Sigmoid colon (tissue), 7 donors: ENCODE data around the gene ADAM33. TPM values are rescaled to one million over a fixed set of nuclear protein-coding genes. Genes with fewer than 3 reads are reported as not detected.

Experiments
- DNase-seq: peaks from one replicate; pipeline ENCODE4 v3.0.0-alpha.2; 2019
- H3K27ac ChIP-seq, 4 donors: fragments of 200-600 bp; sonication (generic); one replicate each; pipeline ENCODE4 v1.5.1; 2016 to 2019; ENCODE audit warnings: mild to moderate bottlenecking in 1 of 4
- H3K27me3 ChIP-seq, 3 donors: fragments of 200-600 bp; sonication (generic); one replicate each; pipeline ENCODE4 v1.5.1; 2019; ENCODE audit warnings: mild to moderate bottlenecking in 1 of 3
- H3K36me3 ChIP-seq, 4 donors: fragments of 200-600 bp; sonication (generic); one replicate each; pipeline ENCODE4 v1.5.1; 2016 to 2019
- H3K4me1 ChIP-seq, 4 donors: fragments of 200-600 bp; sonication (generic); one replicate each; pipeline ENCODE4 v1.5.1; 2017 to 2019
- H3K4me3 ChIP-seq, 4 donors: fragments of 200-600 bp; sonication (generic); one replicate each; pipeline ENCODE4 v1.5.1; 2017 to 2019; ENCODE audit warnings: mild to moderate bottlenecking in 2 of 4, moderate library complexity in 1 of 4
- H3K9me3 ChIP-seq, 4 donors: fragments of 200-600 bp in 3 of 4; sonication (generic) in 3 of 4; one replicate each; pipeline versions ENCODE4 v1.5.1 to v1.6.1; 2013 to 2019
- CTCF ChIP-seq, 4 experiments: fragments of 450-650 bp in 3 of 4; fragments of 200-600 bp in 1 of 4; IDR thresholded peaks; one replicate each; pipeline ENCODE4 v1.5.1; 2016 to 2019; ENCODE audit warnings: antibody characterized with exemption in 4 of 4, mild to moderate bottlenecking in 3 of 4, moderate library complexity in 2 of 4
- EP300 ChIP-seq, 4 donors: sonication (generic); formaldehyde crosslinking; IDR thresholded peaks; one replicate each; pipeline ENCODE4 v1.6.1; 2017; ENCODE audit warnings: antibody characterized with exemption in 4 of 4
- POLR2A ChIP-seq, 2 donors: fragments of 450-650 bp; IDR thresholded peaks; one replicate each; pipeline ENCODE4 v1.6.1; 2016; ENCODE audit warnings: antibody characterized with exemption in 2 of 2, mild to moderate bottlenecking in 2 of 2, moderate library complexity in 2 of 2
- POLR2AphosphoS5 ChIP-seq, 4 donors: sonication (generic); formaldehyde crosslinking; IDR thresholded peaks; one replicate each; pipeline ENCODE4 v1.6.1; 2017; ENCODE audit warnings: antibody characterized with exemption in 4 of 4
- WGBS, 2 donors: extraction: QIAGEN DNeasy Blood & Tissue Kit; methylation state at CpG; one replicate each; pipeline ENCODE4 v1.1.7; 2013; 5-methylcytosine and 5-hydroxymethylcytosine counted together
- intact Hi-C: fragments of 100-400 bp; cut with DNase I; formaldehyde crosslinking; loops from one replicate; pipeline ENCODE4 v1.15.1; 2023
- polyA plus RNA-seq, 3 donors: library from polyadenylated mRNA; stranded (reverse); fragments of 200-250 nt; gene quantifications; one replicate each; pipeline ENCODE4 v1.2.3, GENCODE V29; 2013
- total RNA-seq, 4 donors: library from RNA; depleted of rRNA; stranded (reverse); fragments of >200 nt; gene quantifications; one replicate each; pipeline ENCODE4 v1.1.0, GENCODE V29; 2016
- donor health status: healthy with polysubstance abuse.
- donor health status: Bipolar disorder and iron deficiency.
- donor health status: healthy.

ADAM33 gene
- total and polyA plus RNA-seq, 7 donors = 0.69 to 484 (median 49.9) TPM

- intact Hi-C loops = no loop called here
- Histone ChIP-seq H3K27ac (no peak overlapping the region), H3K4me1 (no peaks in the 10 kb centered on the region), H3K27me3 (no peaks in the 10 kb centered on the region), H3K9me3 (no peaks in the 10 kb centered on the region), H3K4me3 (no peak overlapping the region), H3K36me3 (peaks cover 0 to 23% (median 2%) of the 10 kb centered on the region in 4 donors)
- no peak for DNase-seq
- 88 to 98% methylated on average over 8 of the region's 8 CpGs for WGBS, 2 donors
- no peak for TF ChIP-seq POLR2A (IDR thresholded peaks at IDR 0.05)
- no peak for TF ChIP-seq CTCF (IDR thresholded peaks at IDR 0.05)
- TF ChIP-seq POLR2AphosphoS5 (IDR thresholded peaks at IDR 0.05) = no peak
- TF ChIP-seq EP300 (IDR thresholded peaks at IDR 0.05) = no peak
These were observed 60.7 kb downstream of the ADAM33 start for GRCh38 chr20:3621111-3621510.

Other genes with a start within 250 kb of the ADAM33 start
- gene ATRN, start 211.0 kb downstream of the ADAM33 start, total RNA-seq = 10 to 100 TPM; 11.4 to 16.1 (median 13.4) TPM
- 1 to 10 TPM; 1.2 to 6.7 (median 1.4) TPM for gene ATRN, start 211.0 kb downstream of the ADAM33 start, polyA plus RNA-seq
- not detected for gene GFRA4, start 18.6 kb downstream of the ADAM33 start, total RNA-seq
- not detected for gene GFRA4, start 18.6 kb downstream of the ADAM33 start, polyA plus RNA-seq
- 10 to 100 TPM in 3 of 4 donors, 1 to 10 TPM in 1; 9.9 to 17.1 (median 10.2) TPM for gene SIGLEC1, start 30.6 kb upstream of the ADAM33 start, total RNA-seq
- 1 to 10 TPM; 2.4 to 6.9 (median 5.3) TPM for gene SIGLEC1, start 30.6 kb upstream of the ADAM33 start, polyA plus RNA-seq
- 10 to 100 TPM in 1 of 4 donors, 1 to 10 TPM in 3; 2.2 to 10.5 (median 7.8) TPM for gene HSPA12B, start 50.7 kb upstream of the ADAM33 start, total RNA-seq
- 1 to 10 TPM in 2 of 3 donors, under 1 TPM in 1; 0.69 to 7.8 (median 2.9) TPM for gene HSPA12B, start 50.7 kb upstream of the ADAM33 start, polyA plus RNA-seq
- gene ADISSP, start 85.7 kb upstream of the ADAM33 start, total RNA-seq = 100 to 1,000 TPM in 1 of 4 donors, 10 to 100 TPM in 3; 53.2 to 116 (median 69.6) TPM
- 10 to 100 TPM; 15.7 to 38.1 (median 18.0) TPM for gene ADISSP, start 85.7 kb upstream of the ADAM33 start, polyA plus RNA-seq
- gene SPEF1, start 99.4 kb upstream of the ADAM33 start, total RNA-seq = under 1 TPM in 1 of 4 donors, not detected in 3; 0.81 TPM
- gene SPEF1, start 99.4 kb upstream of the ADAM33 start, polyA plus RNA-seq = under 1 TPM in 1 of 3 donors, not detected in 2; 0.12 TPM
- 10 to 100 TPM; 73.4 to 99.9 (median 84.3) TPM for gene CENPB, start 104.7 kb upstream of the ADAM33 start, total RNA-seq
- 10 to 100 TPM; 52.7 to 71.4 (median 58.9) TPM for gene CENPB, start 104.7 kb upstream of the ADAM33 start, polyA plus RNA-seq
- 10 to 100 TPM; 18.9 to 59.8 (median 26.9) TPM for gene CDC25B, start 114.3 kb upstream of the ADAM33 start, total RNA-seq
- gene CDC25B, start 114.3 kb upstream of the ADAM33 start, polyA plus RNA-seq = 10 to 100 TPM; 12.5 to 65.8 (median 13.8) TPM
- 10 to 100 TPM in 1 of 4 donors, 1 to 10 TPM in 3; 5.4 to 11.8 (median 7.3) TPM for gene AP5S1, start 138.5 kb upstream of the ADAM33 start, total RNA-seq
- gene AP5S1, start 138.5 kb upstream of the ADAM33 start, polyA plus RNA-seq = 10 to 100 TPM; 10.8 to 14.5 (median 14.1) TPM
- 10 to 100 TPM; 15.7 to 29.4 (median 19.7) TPM for gene MAVS, start 164.8 kb upstream of the ADAM33 start, total RNA-seq
- 10 to 100 TPM in 2 of 3 donors, 1 to 10 TPM in 1; 9.6 to 55.2 (median 18.0) TPM for gene MAVS, start 164.8 kb upstream of the ADAM33 start, polyA plus RNA-seq
- 10 to 100 TPM; 35.1 to 43.2 (median 39.0) TPM for gene PANK2, start 207.4 kb upstream of the ADAM33 start, total RNA-seq
- gene PANK2, start 207.4 kb upstream of the ADAM33 start, polyA plus RNA-seq = 10 to 100 TPM; 16.2 to 26.1 (median 20.3) TPM